ENCODE results near the gene TMEM120B. TPM values are rescaled to one million over a fixed set of nuclear protein-coding genes. Genes with fewer than 3 reads are reported as not detected.

The TMEM120B gene
- total and polyA plus RNA-seq, 2 experiments from 2014 or later: 4.7 to 10.7 TPM

- H3F3A ChIP-seq (ENCODE audit: insufficient read depth): peaks cover 13% of the 10 kb centered on the region; the same call in 1 of the 2 replicates
- no peaks in the 10 kb centered on the region for H3K27me3 ChIP-seq (replicated peaks; ENCODE audit: insufficient read depth)
- H3K4me2 ChIP-seq (ENCODE audit: unreplicated experiment): no peak overlapping the region
- in situ Hi-C loops (cut with MboI): no loop called here
- TF ChIP-seq EZH2 (IDR thresholded peaks at IDR 0.05; ENCODE audit: insufficient read depth, poor library complexity, severe bottlenecking) (no peak), EZH2phosphoT487 (IDR thresholded peaks at IDR 0.05; ENCODE audit: insufficient read depth, low read depth) (no peak)
- H3K4me3 ChIP-seq: no peak overlapping the region
- no peaks in the 10 kb centered on the region for H3K9me2 ChIP-seq (ENCODE audit: insufficient read depth)
- no peak overlapping the region for H3K9ac ChIP-seq
- WGBS, 2 experiments (ENCODE audit: low coverage in 1 of 2, low lambda C conversion rate in 2 of 2, missing lambda C conversion rate in 2 of 2): 89% methylated on average over 9 of the region's 9 CpGs
- H3K79me2 ChIP-seq (ENCODE audit: insufficient read depth): no peaks in the 10 kb centered on the region
- no peak overlapping the region for H3K27ac ChIP-seq
- H3K36me3 ChIP-seq (ENCODE audit: low read depth): no peaks in the 10 kb centered on the region
- no peak overlapping the region for H2AFZ ChIP-seq
- no peaks in the 10 kb centered on the region for H4K20me1 ChIP-seq (ENCODE audit: insufficient read depth)
- no peak for DNase-seq
- peaks cover 29% of the 10 kb centered on the region for H3K4me1 ChIP-seq (ENCODE audit: insufficient read depth)
- H3K9me3 ChIP-seq (ENCODE audit: low read depth): no peaks in the 10 kb centered on the region
Observed at GRCh38 chr12:121770388-121770787, 57.8 kb downstream of the TMEM120B start.

GRCh38 chr12:121770813-121771625, 58.5 kb downstream of the TMEM120B start:
- H3K4me2 ChIP-seq (ENCODE audit: unreplicated experiment): no peak overlapping the region
- H3K79me2 ChIP-seq (ENCODE audit: insufficient read depth): no peaks in the 10 kb centered on the region
- no peak overlapping the region for H3K4me3 ChIP-seq
- in situ Hi-C loops (cut with MboI): no loop called here
- H3K9me3 ChIP-seq (ENCODE audit: low read depth): no peaks in the 10 kb centered on the region
- no peak overlapping the region for H3K27ac ChIP-seq
- 84 to 91% methylated on average over 20 to 25 of the region's 25 CpGs for WGBS, 2 experiments (ENCODE audit: low coverage in 1 of 2, low lambda C conversion rate in 2 of 2, missing lambda C conversion rate in 2 of 2)
- no peaks in the 10 kb centered on the region for H3K36me3 ChIP-seq (ENCODE audit: low read depth)
- H3K9ac ChIP-seq: no peak overlapping the region
- H3K9me2 ChIP-seq (ENCODE audit: insufficient read depth): no peaks in the 10 kb centered on the region
- no peak overlapping the region for H2AFZ ChIP-seq
- H3K4me1 ChIP-seq (ENCODE audit: insufficient read depth): peaks cover 23% of the 10 kb centered on the region
- no peaks in the 10 kb centered on the region for H4K20me1 ChIP-seq (ENCODE audit: insufficient read depth)
- H3K27me3 ChIP-seq (replicated peaks; ENCODE audit: insufficient read depth): no peaks in the 10 kb centered on the region
- no peak for DNase-seq
- no peak for TF ChIP-seq EZH2phosphoT487 (IDR thresholded peaks at IDR 0.05; ENCODE audit: insufficient read depth, low read depth)
- TF ChIP-seq EZH2 (IDR thresholded peaks at IDR 0.05; ENCODE audit: insufficient read depth, poor library complexity, severe bottlenecking): no peak
- H3F3A ChIP-seq (ENCODE audit: insufficient read depth): 0 out of 2 replicates have a peak, but pooled peaks cover 12% of the 10 kb centered on the region

GRCh38 chr12:121773011-121773777, 60.6 kb downstream of the TMEM120B start:
- peak; percentile 72 for DNase-seq
- Histone ChIP-seq H3K9me3 (ENCODE audit: low read depth) (no peaks in the 10 kb centered on the region), H3K27me3 (replicated peaks; ENCODE audit: insufficient read depth) (no peaks in the 10 kb centered on the region), H2AFZ (no peak overlapping the region), H4K20me1 (ENCODE audit: insufficient read depth) (no peaks in the 10 kb centered on the region), H3K27ac (no peak overlapping the region), H3F3A (ENCODE audit: insufficient read depth) (0 out of 2 replicates have a peak, but pooled peaks cover under 1% of the 10 kb centered on the region), H3K9ac (no peak overlapping the region), H3K4me1 (ENCODE audit: insufficient read depth) (peaks cover 1% of the 10 kb centered on the region), H3K9me2 (ENCODE audit: insufficient read depth) (no peaks in the 10 kb centered on the region), H3K79me2 (ENCODE audit: insufficient read depth) (no peaks in the 10 kb centered on the region), H3K36me3 (ENCODE audit: low read depth) (no peaks in the 10 kb centered on the region), H3K4me3 (no peak overlapping the region), H3K4me2 (ENCODE audit: unreplicated experiment) (no peak overlapping the region)
- TF ChIP-seq EZH2phosphoT487 (IDR thresholded peaks at IDR 0.05; ENCODE audit: insufficient read depth, low read depth) (no peak), EZH2 (IDR thresholded peaks at IDR 0.05; ENCODE audit: insufficient read depth, poor library complexity, severe bottlenecking) (no peak)
- WGBS, 2 experiments (ENCODE audit: low coverage in 1 of 2, low lambda C conversion rate in 2 of 2, missing lambda C conversion rate in 2 of 2): 49 to 60% methylated on average over 13 to 14 of the region's 14 CpGs
- in situ Hi-C loops (cut with MboI): no loop called here

GRCh38 chr12:121774968-121775474, 62.5 kb downstream of the TMEM120B start:
- H3K79me2 ChIP-seq (ENCODE audit: insufficient read depth): no peaks in the 10 kb centered on the region
- H3K27ac ChIP-seq: no peak overlapping the region
- no peaks in the 10 kb centered on the region for H3K9me3 ChIP-seq (ENCODE audit: low read depth)
- DNase-seq: no peak
- no peaks in the 10 kb centered on the region for H3K9me2 ChIP-seq (ENCODE audit: insufficient read depth)
- H2AFZ ChIP-seq: no peak overlapping the region
- no peaks in the 10 kb centered on the region for H3K36me3 ChIP-seq (ENCODE audit: low read depth)
- no peak overlapping the region for H3K9ac ChIP-seq
- no peaks in the 10 kb centered on the region for H3F3A ChIP-seq (ENCODE audit: insufficient read depth)
- no peak overlapping the region for H3K4me2 ChIP-seq (ENCODE audit: unreplicated experiment)
- H3K27me3 ChIP-seq (replicated peaks; ENCODE audit: insufficient read depth): no peaks in the 10 kb centered on the region
- in situ Hi-C loops (cut with MboI): no loop called here
- no peak overlapping the region for H3K4me3 ChIP-seq
- H4K20me1 ChIP-seq (ENCODE audit: insufficient read depth): no peaks in the 10 kb centered on the region
- no peaks in the 10 kb centered on the region for H3K4me1 ChIP-seq (ENCODE audit: insufficient read depth)
- TF ChIP-seq EZH2 (IDR thresholded peaks at IDR 0.05; ENCODE audit: insufficient read depth, poor library complexity, severe bottlenecking): no peak
- no peak for TF ChIP-seq EZH2phosphoT487 (IDR thresholded peaks at IDR 0.05; ENCODE audit: insufficient read depth, low read depth)
- 84 to 98% methylated on average over 7 to 14 of the region's 14 CpGs for WGBS, 2 experiments (ENCODE audit: low coverage in 1 of 2, low lambda C conversion rate in 2 of 2, missing lambda C conversion rate in 2 of 2)
